Right lobe of liver (tissue), 6 donors: Measurements from ENCODE around the gene CREM. TPM values are rescaled to one million over a fixed set of nuclear protein-coding genes. Genes with fewer than 3 reads are reported as not detected.

ENCODE experiments used
- ATAC-seq, 4 donors: fragments of 200-7000 bp; cut with Tn5 transposase; one replicate each; pipeline ENCODE4 v1.9.1; 2020; ENCODE audit warnings: mild to moderate bottlenecking in 4 of 4, moderate library complexity in 4 of 4
- DNase-seq, 3 donors: peaks; one replicate each; pipeline ENCODE4 v3.0.0-alpha.2; 2020
- H3K27ac ChIP-seq, 3 donors: fragments of 200-600 bp; one replicate each; pipeline ENCODE4 v1.8.0; 2022
- H3K27me3 ChIP-seq, 2 donors: fragments of 200-600 bp; one replicate each; pipeline ENCODE4 v1.8.0; 2022
- H3K36me3 ChIP-seq, 4 donors: fragments of 200-600 bp; sonication (generic) in 1 of 4; one replicate each; pipeline versions ENCODE4 v1.5.1 to v1.8.0; 2017 to 2022; ENCODE audit warnings: control low read depth in 1 of 4
- H3K4me1 ChIP-seq, 4 donors: fragments of 200-600 bp; sonication (generic) in 1 of 4; one replicate each; pipeline versions ENCODE4 v1.5.1 to v1.8.0; 2017 to 2022; ENCODE audit warnings: control low read depth in 1 of 4
- H3K4me3 ChIP-seq, 3 donors: fragments of 200-600 bp; one replicate each; pipeline ENCODE4 v1.8.0; 2022
- H3K9me3 ChIP-seq, 4 donors: fragments of 200-600 bp; sonication (generic) in 1 of 4; one replicate each; pipeline versions ENCODE4 v1.5.1 to v1.8.0; 2017 to 2022; ENCODE audit warnings: control low read depth in 1 of 4
- POLR2A ChIP-seq: fragments of 450-650 bp; IDR thresholded peaks from one replicate; pipeline ENCODE4 v1.6.1; 2017; ENCODE audit warnings: antibody characterized with exemption, mild to moderate bottlenecking
- WGBS: methylation state at CpG from one replicate; pipeline ENCODE4 v1.1.6; 2018; ENCODE audit warnings: low coverage, low lambda C conversion rate; ENCODE audit not compliant: insufficient coverage; ENCODE audit errors: missing lambda C conversion rate; 5-methylcytosine and 5-hydroxymethylcytosine counted together
- intact Hi-C, 2 donors: fragments of 100-400 bp; cut with DNase I; formaldehyde crosslinking; loops; one replicate each; pipeline versions ENCODE4 v1.11.2 to v1.14.1; 2022
- microRNA-seq, 2 donors: library from miRNA; unstranded; fragments of <30 nt; microRNA quantifications; one replicate each; pipeline ENCODE4, GENCODE V29; 2019 to 2020
- small RNA-seq, 2 experiments: library from RNA; depleted of rRNA; stranded (forward); fragments of <200 nt; gene quantifications; one replicate each; pipeline ENCODE3, GENCODE V24; 2016
- total RNA-seq, 6 experiments: library from RNA; depleted of rRNA in 2 of 6; stranded (reverse); fragments of >200 nt in 2 of 6; fragmentation: NEBNext Ultra II Directional in 3 of 6; extraction: Animal tissue kit (Norgen Biotek cat#: 25700) in 3 of 6; gene quantifications; one replicate each; pipeline versions ENCODE4 v1.1.0 to v1.2.4, GENCODE V29; 2016 to 2023
- TF ChIP-seq, protein P1 (sequence below), 4 donors: fragments of 200-600 bp in 3 of 4; fragments of 450-650 bp in 1 of 4; IDR thresholded peaks; one replicate each; pipeline versions ENCODE4 v1.5.1 to v1.8.0; 2016 to 2022; ENCODE audit warnings: antibody characterized with exemption in 4 of 4, mild to moderate bottlenecking in 2 of 4
- donor health status: DM: no; HTN: yes; CAD: no.
- donor health status: DM: no; HTN: no; CAD: no.
- donor health status: DM: no; HTN: no; CAD: no.
- donor health status: DM: no; HTN: yes; CAD: no.
- donor health status: DM: no; HTN: yes; CAD: no.

Gene CREM
- total RNA-seq, 6 experiments from 2014 or later = 16.3 to 34.1 (median 22.9) TPM

DNA sequence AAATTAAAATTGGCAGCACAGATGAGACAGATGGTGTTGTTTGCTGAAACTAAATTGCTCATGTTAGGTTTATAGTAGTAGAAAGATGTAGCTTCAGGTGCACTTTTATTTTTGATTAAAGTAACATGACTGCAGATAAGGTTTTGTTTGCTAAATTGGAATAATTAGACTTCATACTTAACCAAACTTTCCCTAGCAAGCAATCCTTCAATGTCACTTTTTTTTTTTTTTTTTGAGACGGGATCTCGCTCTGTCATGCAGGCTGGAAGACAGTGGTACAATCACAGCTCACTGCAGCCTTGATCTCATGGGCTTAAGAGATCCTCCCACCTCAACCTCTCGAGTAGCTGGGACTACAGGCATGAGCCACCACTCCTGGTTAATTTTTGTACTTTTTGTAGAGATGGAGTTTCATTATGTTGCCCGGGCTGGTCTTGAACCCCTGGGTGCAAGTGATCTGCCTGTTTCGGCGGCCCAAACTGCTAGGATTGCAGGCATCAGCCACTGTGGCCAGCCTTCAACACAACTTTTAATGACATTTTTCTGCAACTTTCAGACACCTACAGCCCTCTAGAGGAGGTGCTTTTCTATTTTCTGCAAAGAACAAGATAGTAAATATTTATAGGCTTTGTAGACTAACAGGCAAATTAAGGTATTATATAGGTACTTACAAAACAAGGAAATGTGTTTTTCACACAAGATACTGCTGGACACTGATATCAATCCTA, 124.9 kb downstream of the CREM start:
- Histone ChIP-seq H3K4me1 (no peaks in the 10 kb centered on the region), H3K27me3 (no peaks in the 10 kb centered on the region), H3K4me3 (no peak overlapping the region), H3K27ac (no peak overlapping the region), H3K9me3 (no peaks in the 10 kb centered on the region), H3K36me3 (no peaks in the 10 kb centered on the region)
- intact Hi-C loops = no loop called here
- DNase-seq (no peak), ATAC-seq (no peak)
- TF ChIP-seq, protein P1, sequence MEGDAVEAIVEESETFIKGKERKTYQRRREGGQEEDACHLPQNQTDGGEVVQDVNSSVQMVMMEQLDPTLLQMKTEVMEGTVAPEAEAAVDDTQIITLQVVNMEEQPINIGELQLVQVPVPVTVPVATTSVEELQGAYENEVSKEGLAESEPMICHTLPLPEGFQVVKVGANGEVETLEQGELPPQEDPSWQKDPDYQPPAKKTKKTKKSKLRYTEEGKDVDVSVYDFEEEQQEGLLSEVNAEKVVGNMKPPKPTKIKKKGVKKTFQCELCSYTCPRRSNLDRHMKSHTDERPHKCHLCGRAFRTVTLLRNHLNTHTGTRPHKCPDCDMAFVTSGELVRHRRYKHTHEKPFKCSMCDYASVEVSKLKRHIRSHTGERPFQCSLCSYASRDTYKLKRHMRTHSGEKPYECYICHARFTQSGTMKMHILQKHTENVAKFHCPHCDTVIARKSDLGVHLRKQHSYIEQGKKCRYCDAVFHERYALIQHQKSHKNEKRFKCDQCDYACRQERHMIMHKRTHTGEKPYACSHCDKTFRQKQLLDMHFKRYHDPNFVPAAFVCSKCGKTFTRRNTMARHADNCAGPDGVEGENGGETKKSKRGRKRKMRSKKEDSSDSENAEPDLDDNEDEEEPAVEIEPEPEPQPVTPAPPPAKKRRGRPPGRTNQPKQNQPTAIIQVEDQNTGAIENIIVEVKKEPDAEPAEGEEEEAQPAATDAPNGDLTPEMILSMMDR (IDR thresholded peaks at IDR 0.05) = no peak
- no peak for TF ChIP-seq POLR2A
- WGBS = 89% methylated on average over 6 of the region's 6 CpGs

DNA sequence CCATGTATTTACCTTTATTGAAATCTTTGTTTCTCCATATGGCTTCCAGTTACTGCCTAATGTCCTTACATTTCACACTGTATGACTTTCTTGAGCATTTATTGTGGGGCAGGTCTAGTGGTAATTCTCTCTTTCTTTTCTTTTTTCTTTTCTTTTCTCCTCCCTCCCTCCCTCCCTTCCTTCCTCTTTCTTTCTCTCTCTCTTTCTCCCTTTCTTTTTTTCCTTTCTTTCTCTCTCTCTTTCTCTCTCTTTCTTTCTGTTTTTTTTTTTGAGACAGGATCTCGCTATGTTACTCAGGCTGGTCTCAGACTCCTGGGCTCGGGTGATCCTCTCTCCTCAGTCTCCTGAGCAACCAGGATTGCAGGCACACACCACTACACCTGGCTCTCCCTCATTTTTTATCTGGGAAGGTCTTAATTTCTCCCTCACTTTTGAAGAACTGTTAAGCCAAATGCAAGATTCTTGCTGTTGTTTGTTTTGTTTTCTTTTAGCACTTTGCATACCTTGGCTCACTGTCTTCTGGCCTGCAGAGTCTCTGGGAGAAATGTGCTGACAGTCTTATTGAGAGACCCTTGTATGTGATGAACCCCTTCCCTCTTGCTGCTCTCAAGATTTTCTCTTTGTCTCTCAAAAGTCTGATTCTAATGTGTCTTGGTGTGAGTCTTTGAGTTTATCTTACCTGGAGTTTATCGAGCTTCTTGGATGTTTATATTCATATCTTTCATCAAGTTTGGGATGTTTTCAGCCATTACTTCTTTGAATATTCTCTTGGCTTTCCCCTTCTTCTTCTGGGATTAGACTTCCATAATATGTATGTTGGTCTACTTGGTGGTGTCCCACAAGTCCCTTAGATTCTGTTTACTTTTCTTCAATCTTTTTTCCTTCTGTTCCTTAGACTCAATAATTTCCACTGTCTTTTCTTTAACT, 130.7 kb downstream of the CREM start:
- H3K4me3 ChIP-seq = no peak overlapping the region
- H3K36me3 ChIP-seq = no peaks in the 10 kb centered on the region
- intact Hi-C loops = no loop called here
- no peaks in the 10 kb centered on the region for H3K27me3 ChIP-seq
- WGBS = 82% methylated on average over 3 of the region's 3 CpGs
- H3K9me3 ChIP-seq = no peaks in the 10 kb centered on the region
- ATAC-seq (no peak), DNase-seq (no peak)
- no peaks in the 10 kb centered on the region for H3K4me1 ChIP-seq
- H3K27ac ChIP-seq = no peak overlapping the region
- TF ChIP-seq, protein P1 (IDR thresholded peaks at IDR 0.05) = no peak
- no peak for TF ChIP-seq POLR2A

DNA sequence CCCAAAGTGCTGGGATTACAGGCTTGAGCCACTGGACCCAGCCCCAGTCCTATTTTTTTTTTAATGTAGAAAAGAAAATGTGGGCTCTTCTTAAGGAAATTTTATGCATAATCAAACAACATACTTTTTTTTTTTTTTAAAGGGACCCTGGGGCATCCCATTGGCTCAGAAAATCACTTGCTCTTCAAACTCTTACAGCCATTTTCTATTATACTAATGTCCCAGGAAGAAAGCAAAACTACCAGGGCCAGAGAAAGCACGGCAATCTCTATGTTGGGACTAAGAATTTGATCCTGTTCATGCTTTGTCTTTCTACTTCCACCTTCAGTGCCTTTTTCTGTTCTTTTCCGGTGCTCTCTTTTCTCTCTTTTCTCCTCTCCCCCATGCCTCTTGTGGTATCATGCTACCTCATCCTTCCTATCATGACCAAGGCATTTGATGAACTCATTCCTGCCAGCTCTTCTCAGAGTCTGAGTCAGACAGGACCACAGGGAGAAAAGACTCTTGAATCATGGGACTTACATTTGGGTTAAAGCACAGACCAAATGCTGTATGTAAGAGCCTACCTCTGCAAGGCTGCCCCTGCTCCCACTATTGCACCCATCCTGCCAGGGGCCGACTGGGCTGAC, 133.2 kb downstream of the CREM start:
- ATAC-seq = peak in 1 of 4 donors; percentile 37
- intact Hi-C loops = no loop called here
- DNase-seq = no peak
- Histone ChIP-seq H3K4me1 (no peaks in the 10 kb centered on the region), H3K27me3 (no peaks in the 10 kb centered on the region), H3K36me3 (no peaks in the 10 kb centered on the region), H3K4me3 (no peak overlapping the region), H3K9me3 (no peaks in the 10 kb centered on the region), H3K27ac (no peak overlapping the region)
- TF ChIP-seq, protein P1 (IDR thresholded peaks at IDR 0.05) = no peak
- TF ChIP-seq POLR2A = no peak
- 79% methylated on average over 3 of the region's 3 CpGs for WGBS

DNA sequence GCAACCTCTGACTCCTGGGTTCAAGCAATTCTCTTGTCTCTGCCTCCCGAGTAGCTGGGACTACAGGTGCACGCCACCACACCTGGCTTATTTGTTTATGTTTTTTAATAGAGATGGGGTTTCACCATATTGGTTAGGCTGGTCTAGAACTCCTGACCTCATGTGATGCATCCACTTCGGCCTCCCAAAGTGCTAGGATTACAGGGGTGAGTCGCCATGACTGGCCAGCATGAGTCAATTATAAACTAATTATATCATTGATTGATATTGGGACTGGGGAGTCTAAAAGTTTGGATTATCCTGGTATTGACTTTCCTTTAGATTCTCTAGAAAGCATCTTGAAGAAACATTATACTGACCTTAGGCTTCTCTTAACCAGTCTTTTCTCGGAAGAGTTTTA, 135.8 kb downstream of the CREM start:
- intact Hi-C loops = no loop called here
- H3K4me3 ChIP-seq = no peak overlapping the region
- no peaks in the 10 kb centered on the region for H3K9me3 ChIP-seq
- H3K36me3 ChIP-seq = no peaks in the 10 kb centered on the region
- no peak for ATAC-seq
- DNase-seq = no peak
- WGBS = 92% methylated on average over 5 of the region's 5 CpGs
- no peak overlapping the region for H3K27ac ChIP-seq
- peaks cover 0 to 11% (median 3%) of the 10 kb centered on the region in 4 donors for H3K4me1 ChIP-seq
- no peaks in the 10 kb centered on the region for H3K27me3 ChIP-seq
- TF ChIP-seq, protein P1 (IDR thresholded peaks at IDR 0.05) = no peak
- TF ChIP-seq POLR2A = no peak

Small RNA genes within 50 kb of the gene (microRNA-seq; reads per million reads assigned to microRNA genes)
- gene MIR3611 = 4.5 to 8.4 reads per million in 2 donors

Small RNA genes within 50 kb of the gene (small RNA-seq; reads per million reads assigned to genes)
- gene MIR3611 (0 reads per million in 2 experiments), gene RNU6-1167P (0 reads per million in 2 experiments), gene RNU6-794P (0 reads per million in 2 experiments), gene RNU7-77P (0 reads per million in 2 experiments)

Other genes starting within 250 kb of the CREM start
- gene CUL2, start 36.5 kb upstream of the CREM start, total RNA-seq = 10 to 100 TPM; 13.2 to 20.4 (median 15.9) TPM
- 10 to 100 TPM; 22.4 to 49.2 (median 41.4) TPM for gene CCNY, start 209.7 kb downstream of the CREM start, total RNA-seq